Spleen (tissue), 7 donors: Measurements from ENCODE around the gene MARK2.

Experiments used
- POLR2A ChIP-seq, 3 donors: fragments of 450-650 bp; IDR thresholded peaks; one replicate each; pipeline ENCODE4 v1.5.1; 2017; ENCODE audit warnings: antibody characterized with exemption in 3 of 3, mild to moderate bottlenecking in 1 of 3
- TF ChIP-seq, protein P1 (sequence below), 11 experiments: fragments of 200-600 bp in 7 of 11; fragments of 450-650 bp in 4 of 11; sonication (generic) in 4 of 11; IDR thresholded peaks in 8 of 11; conservative IDR thresholded peaks in 3 of 11; 1 replicate in 7 of 11; 2 replicates in 4 of 11; pipeline versions ENCODE4 v1.4.0 to v1.8.0; 2016 to 2021; ENCODE audit warnings: antibody characterized with exemption in 11 of 11, inconsistent platforms in 4 of 11, mild to moderate bottlenecking in 1 of 11
- donor health status: DM: no; HTN: no; CAD: no; lungs with moderate emphysema.
- donor health status: DM: no; HTN: no; CAD: no.
- donor health status: DM: no; HTN: no; CAD: no.

DNA sequence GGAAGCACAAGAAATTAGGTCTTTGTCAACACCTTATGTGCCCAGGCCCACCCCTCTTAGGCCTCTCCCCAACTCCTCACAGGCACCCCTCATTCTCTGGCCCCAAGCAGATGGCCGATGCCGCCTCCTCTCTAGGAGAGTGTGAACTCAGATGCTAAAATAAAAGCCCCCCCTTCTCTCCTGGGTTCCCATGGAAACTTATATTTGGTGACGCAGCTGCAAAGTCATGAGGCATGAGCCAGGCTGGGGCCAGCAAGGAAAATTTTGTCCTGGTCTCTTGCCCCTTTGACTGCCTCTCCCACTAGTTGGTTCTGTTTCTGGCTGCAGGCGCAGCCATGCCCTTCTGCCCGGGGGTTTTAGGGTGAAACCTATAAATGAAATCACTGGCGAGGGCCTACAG lies 66.3 kb downstream of the MARK2 start:
- TF ChIP-seq, protein P1, sequence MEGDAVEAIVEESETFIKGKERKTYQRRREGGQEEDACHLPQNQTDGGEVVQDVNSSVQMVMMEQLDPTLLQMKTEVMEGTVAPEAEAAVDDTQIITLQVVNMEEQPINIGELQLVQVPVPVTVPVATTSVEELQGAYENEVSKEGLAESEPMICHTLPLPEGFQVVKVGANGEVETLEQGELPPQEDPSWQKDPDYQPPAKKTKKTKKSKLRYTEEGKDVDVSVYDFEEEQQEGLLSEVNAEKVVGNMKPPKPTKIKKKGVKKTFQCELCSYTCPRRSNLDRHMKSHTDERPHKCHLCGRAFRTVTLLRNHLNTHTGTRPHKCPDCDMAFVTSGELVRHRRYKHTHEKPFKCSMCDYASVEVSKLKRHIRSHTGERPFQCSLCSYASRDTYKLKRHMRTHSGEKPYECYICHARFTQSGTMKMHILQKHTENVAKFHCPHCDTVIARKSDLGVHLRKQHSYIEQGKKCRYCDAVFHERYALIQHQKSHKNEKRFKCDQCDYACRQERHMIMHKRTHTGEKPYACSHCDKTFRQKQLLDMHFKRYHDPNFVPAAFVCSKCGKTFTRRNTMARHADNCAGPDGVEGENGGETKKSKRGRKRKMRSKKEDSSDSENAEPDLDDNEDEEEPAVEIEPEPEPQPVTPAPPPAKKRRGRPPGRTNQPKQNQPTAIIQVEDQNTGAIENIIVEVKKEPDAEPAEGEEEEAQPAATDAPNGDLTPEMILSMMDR (IDR thresholded peaks at IDR 0.05 in 8 of 11, conservative IDR thresholded peaks at IDR 0.05 in 3 of 11) = no peak
- no peak for TF ChIP-seq POLR2A (IDR thresholded peaks at IDR 0.05)
